ENCODE data around the gene POLD4. TPM values are rescaled to one million over a fixed set of nuclear protein-coding genes. Genes with fewer than 3 reads are reported as not detected.
A peak's percentile ranks its signal among the peaks of the same experiment; 100 is the strongest.

Gene POLD4
- total RNA-seq, 1 donor from 2014 or later: 3.7 TPM

- DNase-seq (ENCODE audit: low read depth, low spot score): no peak
- peak overlapping the region; percentile 76 for H3K4me3 Mint-ChIP-seq
- H3K9me3 Mint-ChIP-seq: no peaks in the 10 kb centered on the region
- peaks cover 16% of the 10 kb centered on the region for H3K4me1 Mint-ChIP-seq
- TF ChIP-seq CTCF (conservative IDR thresholded peaks at IDR 0.05): no peak
- H3K27ac Mint-ChIP-seq (ENCODE audit: unreplicated experiment): no peak overlapping the region
- no peaks in the 10 kb centered on the region for H3K36me3 Mint-ChIP-seq (ENCODE audit: low read depth)
- H3K27me3 Mint-ChIP-seq (ENCODE audit: low read depth): no peaks in the 10 kb centered on the region
These were observed 45.6 kb upstream of the POLD4 start for GRCh38 chr11:67398661-67399563.

DNA sequence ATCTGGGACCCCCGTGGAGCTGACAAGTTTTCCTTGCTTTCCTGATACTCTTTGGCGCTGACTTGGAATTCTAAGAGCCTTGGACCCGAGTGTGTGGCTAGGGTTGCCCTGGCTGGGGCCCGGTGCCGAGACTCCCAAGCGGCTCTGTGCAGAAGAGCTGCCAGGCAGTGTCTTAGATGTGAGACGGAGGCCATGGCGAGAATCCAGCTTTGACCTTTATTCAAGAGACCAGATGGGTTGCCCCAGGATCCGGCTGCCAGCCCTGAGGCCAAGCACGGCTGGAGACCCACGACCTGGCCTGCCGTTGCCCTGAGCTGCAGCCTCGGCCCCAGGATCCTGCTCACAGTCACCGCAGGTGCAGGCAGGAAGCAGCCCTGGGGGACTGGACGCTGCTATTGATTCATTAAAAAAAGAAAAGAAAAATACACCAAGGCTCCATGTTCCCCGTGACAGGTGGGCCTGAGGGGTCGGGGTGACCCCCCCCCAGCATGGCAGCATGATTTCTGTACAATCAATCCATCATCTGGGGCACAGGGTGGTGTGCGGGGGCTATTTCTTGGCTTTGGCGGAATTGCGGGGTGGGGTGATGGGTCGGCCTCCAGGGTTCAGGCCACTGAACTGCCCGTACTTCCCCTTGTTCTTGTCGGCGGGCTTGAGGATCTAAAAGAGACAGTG, 44.8 kb upstream of the POLD4 start:
- H3K27ac Mint-ChIP-seq (ENCODE audit: unreplicated experiment): peak overlapping the region; percentile 27
- H3K36me3 Mint-ChIP-seq (ENCODE audit: low read depth): no peaks in the 10 kb centered on the region
- no peak for TF ChIP-seq CTCF (conservative IDR thresholded peaks at IDR 0.05)
- H3K4me3 Mint-ChIP-seq: peak overlapping the region; percentile 76
- H3K4me1 Mint-ChIP-seq: peaks cover 19% of the 10 kb centered on the region
- DNase-seq (ENCODE audit: low read depth, low spot score): no peak
- no peaks in the 10 kb centered on the region for H3K9me3 Mint-ChIP-seq
- no peaks in the 10 kb centered on the region for H3K27me3 Mint-ChIP-seq (ENCODE audit: low read depth)

DNA sequence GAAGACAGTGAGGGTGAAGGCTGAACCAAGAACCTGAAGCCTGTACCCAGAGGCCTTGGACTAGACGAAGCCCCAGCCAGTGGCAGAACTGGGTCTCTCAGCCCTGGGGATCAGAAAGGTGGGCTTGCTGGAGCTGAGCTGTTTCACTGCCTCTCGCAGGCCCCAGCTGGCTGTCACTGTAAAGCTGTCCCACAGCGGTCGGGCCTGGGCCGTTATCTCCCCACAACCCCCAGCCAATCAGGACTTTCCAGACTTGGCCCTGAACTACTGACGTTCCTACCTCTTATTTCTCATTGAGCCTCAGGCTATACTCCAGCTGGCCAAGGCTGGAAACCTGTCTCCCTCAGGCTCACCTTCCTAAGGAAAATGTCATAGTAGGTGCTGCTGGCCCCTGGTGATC, 44.2 kb upstream of the POLD4 start:
- Mint-ChIP-seq H3K4me3 (peak overlapping the region; percentile 76), H3K36me3 (ENCODE audit: low read depth) (no peaks in the 10 kb centered on the region), H3K27ac (ENCODE audit: unreplicated experiment) (no peak overlapping the region), H3K9me3 (no peaks in the 10 kb centered on the region), H3K27me3 (ENCODE audit: low read depth) (no peaks in the 10 kb centered on the region), H3K4me1 (peaks cover 22% of the 10 kb centered on the region)
- no peak for TF ChIP-seq CTCF (conservative IDR thresholded peaks at IDR 0.05)
- no peak for DNase-seq (ENCODE audit: low read depth, low spot score)

DNA sequence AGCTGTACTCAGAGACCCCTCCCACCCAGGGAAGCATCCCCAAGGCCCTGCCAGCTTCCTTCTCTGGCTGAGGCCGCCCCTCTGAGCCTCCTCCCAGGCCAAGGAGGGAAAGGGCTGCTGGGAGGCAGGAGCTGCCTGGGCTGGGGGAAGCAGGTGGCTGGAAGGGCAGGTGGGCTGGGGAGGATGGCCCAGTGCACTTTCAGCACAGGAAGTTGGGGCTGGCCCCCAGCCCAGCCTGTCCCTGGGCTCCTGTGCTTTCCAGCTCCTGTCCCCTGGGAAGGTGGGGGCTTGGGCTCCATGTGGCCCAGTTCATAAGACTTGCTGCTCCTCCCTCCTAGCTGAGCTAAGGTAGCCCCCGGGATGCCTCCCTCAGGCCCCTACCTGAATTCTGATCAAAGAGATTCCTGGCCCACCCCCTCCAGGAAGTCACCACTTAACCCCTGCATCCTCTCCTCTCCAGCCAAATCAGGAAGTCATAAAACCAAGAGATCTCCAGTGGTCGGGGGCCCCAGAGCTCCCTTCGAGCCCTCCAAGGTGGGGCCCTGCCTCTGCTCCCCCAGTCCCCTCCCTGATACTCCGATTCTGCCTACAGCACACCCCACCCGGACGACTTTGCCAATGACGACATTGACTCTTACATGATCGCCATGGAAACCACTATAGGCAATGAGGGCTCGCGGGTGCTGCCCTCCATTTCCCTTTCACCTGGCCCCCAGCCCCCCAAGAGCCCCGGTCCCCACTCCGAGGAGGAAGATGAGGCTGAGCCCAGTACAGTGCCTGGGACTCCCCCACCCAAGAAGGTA, 43.4 kb upstream of the POLD4 start:
- no peak for DNase-seq (ENCODE audit: low read depth, low spot score)
- no peaks in the 10 kb centered on the region for H3K9me3 Mint-ChIP-seq
- no peak for TF ChIP-seq CTCF (conservative IDR thresholded peaks at IDR 0.05)
- peak overlapping the region; percentile 72 for H3K4me3 Mint-ChIP-seq
- no peak overlapping the region for H3K27ac Mint-ChIP-seq (ENCODE audit: unreplicated experiment)
- H3K27me3 Mint-ChIP-seq (ENCODE audit: low read depth): no peaks in the 10 kb centered on the region
- peaks cover 27% of the 10 kb centered on the region for H3K4me1 Mint-ChIP-seq
- no peaks in the 10 kb centered on the region for H3K36me3 Mint-ChIP-seq (ENCODE audit: low read depth)

DNA sequence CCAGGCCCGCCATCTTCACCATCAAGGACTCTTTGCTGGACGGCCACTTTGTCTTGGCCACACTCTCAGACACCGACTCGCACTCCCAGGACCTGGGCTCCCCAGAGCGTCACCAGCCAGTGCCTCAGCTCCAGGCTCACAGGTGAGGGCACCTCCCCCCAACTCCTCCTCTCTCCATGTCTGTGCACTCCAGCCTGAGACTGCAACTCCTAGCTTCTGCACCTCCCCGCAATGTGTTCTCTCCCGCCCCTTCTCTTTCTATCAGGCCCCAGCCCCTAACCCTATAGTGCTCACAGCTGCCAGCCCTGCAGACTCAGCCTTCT, 42.9 kb upstream of the POLD4 start:
- no peak for TF ChIP-seq CTCF (conservative IDR thresholded peaks at IDR 0.05)
- Mint-ChIP-seq H3K36me3 (ENCODE audit: low read depth) (no peaks in the 10 kb centered on the region), H3K27ac (ENCODE audit: unreplicated experiment) (no peak overlapping the region), H3K4me1 (peaks cover 30% of the 10 kb centered on the region), H3K27me3 (ENCODE audit: low read depth) (peaks cover 2% of the 10 kb centered on the region), H3K9me3 (no peaks in the 10 kb centered on the region), H3K4me3 (peak overlapping the region; percentile 72)
- no peak for DNase-seq (ENCODE audit: low read depth, low spot score)
